GM21576 (cell line): Measurements from ENCODE around the gene FGF5.
A peak's percentile ranks its signal among the peaks of the same experiment; 100 is the strongest.

Experiments
- ATAC-seq: cut with Tn5 transposase; IDR thresholded peaks from one replicate; pipeline ENCODE4 v1.9.1; 2021; ENCODE audit warnings: mild to moderate bottlenecking, moderate library complexity; ENCODE audit not compliant: unreplicated experiment

FGF5 gene

GRCh38 chr4:80335226-80335553 lies 68.7 kb downstream of the FGF5 start:
- no peak for ATAC-seq

- peak; percentile 97 for ATAC-seq
Measured at GRCh38 chr4:80335554-80336358, 69.3 kb downstream of the FGF5 start, which contains the start of gene CFAP299. Gene CFAP299, plus strand, starts transcription at chr4:80335730.

- no peak for ATAC-seq
Measured at GRCh38 chr4:80336582-80336981, 70.1 kb downstream of the FGF5 start.

- ATAC-seq, result no peak
Measured at GRCh38 chr4:80340036-80340435, 73.6 kb downstream of the FGF5 start.
